Eye (tissue), 1 donor: Measurements from ENCODE around the gene CACNA1B.
A peak's percentile ranks its signal among the peaks of the same experiment; 100 is the strongest.
"Not testable (repeated sequence)": the region's sequence is repeated elsewhere in the genome, so short reads cannot be mapped to it uniquely, and the experiment has no call there.

Source experiments
- DNase-seq: peaks from one replicate; pipeline ENCODE4 v3.0.0-alpha.2; 2015

Gene CACNA1B

DNA sequence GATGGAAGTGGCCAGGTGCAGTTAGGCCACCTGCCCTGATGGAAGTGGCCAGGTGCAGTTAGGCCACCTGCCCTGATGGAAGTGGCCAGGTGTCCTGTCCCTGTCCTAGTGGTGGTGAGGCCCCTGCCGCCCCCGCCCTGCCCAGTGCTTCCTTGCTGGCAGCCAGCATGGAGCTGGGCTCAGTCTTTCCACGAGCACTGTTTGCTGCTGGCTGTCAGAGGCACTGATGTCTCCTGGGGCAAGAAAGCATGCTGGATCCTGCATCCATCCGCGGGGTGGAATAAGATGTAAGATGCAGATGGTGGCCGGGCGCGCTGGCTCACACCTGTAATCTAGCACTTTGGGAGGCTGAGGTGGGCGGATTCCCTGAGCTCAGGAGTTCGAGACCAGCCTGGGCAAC is 141.9 kb downstream of the CACNA1B start:
- DNase-seq, result not testable (repeated sequence)

- no peak for DNase-seq
These were observed 142.7 kb downstream of the CACNA1B start for GRCh38 chr9:138020120-138020794.

DNA sequence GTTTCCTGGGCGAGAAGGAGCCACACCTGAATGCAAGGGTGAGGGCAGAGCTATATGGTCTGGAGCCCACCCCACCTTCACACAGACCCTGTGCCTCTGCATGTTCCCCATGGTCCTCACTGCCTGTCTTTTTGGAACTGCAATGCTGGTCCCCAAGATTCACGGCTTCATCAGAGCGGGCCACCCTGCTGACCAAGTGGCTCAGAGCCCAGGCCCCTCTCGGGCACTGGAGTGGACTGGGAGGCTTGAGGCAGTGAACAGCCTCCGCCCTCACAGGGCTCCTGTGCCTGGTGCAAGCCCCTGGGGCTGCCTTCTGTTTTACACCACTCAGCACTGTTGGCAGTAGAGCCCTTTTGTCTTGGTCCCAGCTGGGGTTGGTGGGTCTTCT is 143.2 kb downstream of the CACNA1B start:
- DNase-seq, result no peak

DNA sequence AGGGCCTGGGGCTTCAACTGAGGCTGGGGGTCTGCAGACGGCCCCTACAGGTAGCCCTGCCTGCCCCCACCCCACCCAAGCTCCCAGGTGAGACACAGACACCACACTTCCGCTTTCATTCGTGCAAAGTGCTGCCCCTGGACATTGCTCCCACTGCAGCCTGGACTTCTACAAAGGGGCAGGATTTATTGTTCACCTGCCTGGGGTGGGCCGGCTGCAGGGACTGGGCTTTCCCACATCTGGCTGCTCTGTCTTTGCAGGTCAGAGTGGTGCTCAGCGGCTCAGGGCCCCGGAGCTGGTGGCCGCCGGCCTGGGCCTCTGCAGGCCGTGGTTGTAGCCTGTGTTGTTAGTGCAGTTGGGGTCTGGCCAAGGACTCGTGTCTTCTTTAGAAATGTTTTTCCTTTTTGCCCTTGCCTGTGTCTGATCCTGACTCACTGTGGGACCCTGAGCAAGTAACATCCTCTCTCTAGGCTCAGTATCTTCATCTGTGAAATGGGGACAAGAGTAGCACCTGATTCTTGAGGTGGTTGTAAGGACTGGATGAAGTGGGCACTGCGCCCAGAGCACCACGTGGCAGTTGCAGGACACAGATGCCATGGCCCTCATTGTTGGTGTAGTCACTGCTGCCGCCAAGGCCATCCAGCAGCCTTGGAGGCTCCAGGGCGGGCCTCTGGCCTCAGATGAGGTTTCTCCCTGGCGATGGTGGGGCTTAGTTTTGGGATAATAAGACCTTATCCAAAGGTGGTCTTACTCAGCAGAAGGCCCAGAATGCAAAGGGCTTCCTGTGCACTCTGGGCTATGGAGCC is 143.9 kb downstream of the CACNA1B start:
- no peak for DNase-seq

DNA sequence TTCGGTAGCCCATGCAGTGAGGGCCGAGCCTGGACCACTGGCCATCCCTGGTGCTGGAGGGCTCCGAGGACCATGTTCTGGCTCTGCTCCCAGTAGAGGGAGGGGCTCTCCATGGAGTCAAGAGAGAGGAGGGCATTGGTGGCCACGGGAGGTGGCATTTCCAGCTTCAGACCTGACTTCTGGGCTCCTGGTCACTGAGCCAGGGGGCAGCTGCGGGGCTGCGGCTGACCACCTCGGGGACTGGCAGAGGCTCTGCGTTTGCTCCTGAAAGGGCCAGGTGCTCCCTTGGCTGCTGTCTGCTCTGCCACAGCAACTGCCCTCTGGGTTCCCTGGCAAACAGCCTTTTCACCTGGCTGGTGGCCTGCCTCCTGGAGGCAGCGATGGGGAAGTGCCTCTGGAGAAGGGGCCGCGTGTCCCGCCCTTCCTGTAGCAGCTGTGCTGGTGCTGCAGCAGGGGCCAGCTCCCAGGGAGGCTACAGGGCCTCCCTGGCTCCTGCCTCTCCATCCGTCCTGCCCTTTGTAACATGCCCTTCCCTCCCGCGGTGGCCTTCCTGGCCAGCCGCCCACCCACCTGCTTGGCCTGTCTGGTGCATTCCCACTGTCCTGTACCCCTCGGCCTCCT is 144.6 kb downstream of the CACNA1B start:
- DNase-seq, result peak; percentile 54

DNA sequence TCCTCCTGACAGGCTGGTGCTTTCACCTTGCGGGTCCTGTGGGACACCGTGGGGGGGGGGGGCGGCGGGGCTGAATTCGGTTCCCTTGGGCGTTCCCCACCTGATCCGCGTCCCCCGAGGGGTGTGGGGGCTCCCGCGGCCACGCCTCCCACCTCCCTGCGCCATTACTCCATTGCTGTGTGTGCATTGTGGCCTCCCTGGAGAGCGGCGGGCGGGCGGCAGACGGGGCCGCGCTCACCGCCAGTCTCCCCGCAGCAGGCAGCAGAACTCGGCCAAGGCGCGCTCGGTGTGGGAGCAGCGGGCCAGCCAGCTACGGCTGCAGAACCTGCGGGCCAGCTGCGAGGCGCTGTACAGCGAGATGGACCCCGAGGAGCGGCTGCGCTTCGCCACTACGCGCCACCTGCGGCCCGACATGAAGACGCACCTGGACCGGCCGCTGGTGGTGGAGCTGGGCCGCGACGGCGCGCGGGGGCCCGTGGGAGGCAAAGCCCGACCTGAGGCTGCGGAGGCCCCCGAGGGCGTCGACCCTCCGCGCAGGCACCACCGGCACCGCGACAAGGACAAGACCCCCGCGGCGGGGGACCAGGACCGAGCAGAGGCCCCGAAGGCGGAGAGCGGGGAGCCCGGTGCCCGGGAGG is 145.3 kb downstream of the CACNA1B start:
- DNase-seq, result peak; percentile 51

DNA sequence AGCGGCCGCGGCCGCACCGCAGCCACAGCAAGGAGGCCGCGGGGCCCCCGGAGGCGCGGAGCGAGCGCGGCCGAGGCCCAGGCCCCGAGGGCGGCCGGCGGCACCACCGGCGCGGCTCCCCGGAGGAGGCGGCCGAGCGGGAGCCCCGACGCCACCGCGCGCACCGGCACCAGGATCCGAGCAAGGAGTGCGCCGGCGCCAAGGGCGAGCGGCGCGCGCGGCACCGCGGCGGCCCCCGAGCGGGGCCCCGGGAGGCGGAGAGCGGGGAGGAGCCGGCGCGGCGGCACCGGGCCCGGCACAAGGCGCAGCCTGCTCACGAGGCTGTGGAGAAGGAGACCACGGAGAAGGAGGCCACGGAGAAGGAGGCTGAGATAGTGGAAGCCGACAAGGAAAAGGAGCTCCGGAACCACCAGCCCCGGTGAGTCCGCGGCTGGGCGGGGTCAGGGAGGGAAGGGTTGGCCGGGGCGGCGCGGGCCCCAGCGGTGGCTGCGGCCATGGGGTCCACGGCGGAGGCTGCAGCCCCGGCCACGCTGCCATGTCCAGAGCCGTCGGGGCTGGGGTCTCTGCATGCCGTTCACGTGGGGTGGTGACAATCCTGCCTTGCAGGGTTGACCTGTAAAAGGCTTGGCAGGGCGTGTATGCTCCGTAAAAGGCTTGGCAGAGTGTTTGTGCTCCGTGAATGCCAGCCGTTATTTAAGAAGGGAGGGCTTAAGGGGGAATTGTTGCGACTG is 146.0 kb downstream of the CACNA1B start:
- DNase-seq, result no peak

GRCh38 chr9:138024131-138024530 is 146.5 kb downstream of the CACNA1B start:
- no peak for DNase-seq

- DNase-seq, result no peak
These were observed 147.3 kb downstream of the CACNA1B start for GRCh38 chr9:138024831-138025291.

DNA sequence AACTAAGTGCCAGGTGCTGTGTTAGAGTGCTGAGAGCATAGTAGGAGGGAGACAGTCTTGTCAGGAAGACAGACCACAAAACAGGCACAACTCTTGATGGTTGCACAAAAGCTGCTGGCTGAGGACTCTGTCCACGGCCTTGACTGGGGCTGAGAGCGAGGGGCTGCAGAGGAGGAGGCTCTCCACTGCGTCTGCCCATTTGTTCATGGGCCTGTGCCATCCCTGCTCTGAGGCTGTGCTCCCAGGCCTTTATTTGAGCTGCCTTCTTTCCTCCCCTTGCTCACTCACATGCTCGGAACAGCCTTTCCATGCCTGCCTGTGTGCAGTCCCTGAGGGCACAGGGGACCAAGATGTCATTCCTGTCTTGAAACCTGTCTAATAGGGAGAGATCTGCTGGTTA is 147.8 kb downstream of the CACNA1B start:
- DNase-seq, result no peak

DNA sequence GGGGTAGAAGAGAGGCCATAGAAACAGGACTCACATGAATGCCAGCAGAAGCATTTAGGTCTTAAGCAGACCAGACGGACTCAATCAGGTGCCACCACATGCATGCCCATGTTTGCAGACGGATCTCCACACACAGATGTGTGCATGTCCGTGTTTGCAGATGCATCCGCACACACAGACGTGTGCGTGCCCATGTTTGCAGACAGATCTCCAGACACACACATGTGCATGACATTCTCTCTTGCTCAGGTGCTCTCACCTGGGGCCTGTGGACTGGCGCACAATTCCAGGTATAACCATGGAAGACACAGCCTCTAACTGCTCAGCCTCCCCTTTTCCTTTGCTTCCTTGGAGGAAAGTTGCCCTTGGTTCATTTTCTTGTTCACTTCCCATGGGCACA is 148.3 kb downstream of the CACNA1B start:
- no peak for DNase-seq

- DNase-seq, result no peak
These were observed 151.0 kb downstream of the CACNA1B start for GRCh38 chr9:138028596-138028995.

DNA sequence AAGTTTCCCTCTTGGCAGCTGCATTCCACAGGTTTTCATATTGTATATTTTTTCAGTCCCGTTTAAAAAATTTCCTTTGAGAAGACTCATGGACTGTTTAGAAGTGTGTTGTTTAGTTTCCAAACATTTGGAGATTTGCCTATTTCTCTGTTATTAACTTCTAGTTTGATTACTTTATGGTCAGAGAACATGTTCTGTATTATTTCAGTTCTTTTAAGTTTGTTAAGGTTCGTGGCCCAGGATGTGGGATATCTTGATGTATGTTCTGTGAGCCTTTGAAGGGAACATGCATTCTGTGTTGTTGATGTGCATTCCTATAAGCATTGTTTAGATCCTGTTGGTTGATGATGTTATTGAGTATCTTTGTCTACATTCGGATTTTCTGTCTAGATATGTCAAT is 153.6 kb downstream of the CACNA1B start:
- DNase-seq, result no peak

DNA sequence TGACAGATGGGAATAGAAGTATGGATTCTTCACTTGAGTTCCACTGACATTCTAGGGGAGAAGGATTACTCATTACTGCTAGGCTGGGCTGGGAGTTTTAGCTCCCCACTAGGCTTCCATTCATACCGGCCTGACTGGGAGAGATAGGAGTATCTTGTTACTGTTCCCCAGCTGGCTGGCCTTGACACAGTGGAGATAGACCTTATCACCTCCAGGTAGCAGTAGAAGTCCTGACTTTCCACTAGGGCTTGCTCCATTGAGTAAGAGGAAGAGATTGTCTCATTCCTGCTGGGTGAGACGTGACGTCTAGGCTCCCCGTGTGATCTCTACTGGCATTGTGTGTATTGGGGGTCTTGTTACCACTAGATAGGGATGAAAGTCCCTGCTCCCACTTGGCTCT is 156.4 kb downstream of the CACNA1B start:
- DNase-seq, result no peak

DNA sequence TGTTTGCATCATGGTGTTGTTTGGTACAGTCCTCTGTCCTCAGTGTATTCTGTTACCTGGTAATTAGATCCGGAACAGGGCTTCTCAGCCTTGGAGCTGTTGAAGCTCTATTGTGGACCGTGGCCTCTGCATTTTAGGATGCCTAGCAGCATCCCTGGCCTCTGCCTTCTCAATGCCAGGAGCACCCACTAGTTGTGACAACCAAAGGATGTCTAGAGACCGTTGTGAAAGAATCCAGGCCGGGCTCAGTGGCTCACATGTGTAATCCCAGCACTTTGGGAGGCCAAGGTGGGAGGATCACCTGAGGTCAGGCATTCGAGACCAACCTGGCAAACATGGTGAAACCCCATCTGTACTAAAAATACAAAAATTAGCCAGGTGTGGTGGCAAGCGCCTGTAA is 159.6 kb downstream of the CACNA1B start:
- no peak for DNase-seq

- no peak for DNase-seq
These were observed 160.7 kb downstream of the CACNA1B start for GRCh38 chr9:138038244-138038671.

- DNase-seq, result no peak
These were observed 163.2 kb downstream of the CACNA1B start for GRCh38 chr9:138040446-138041430.

- DNase-seq, result no peak
These were observed 164.6 kb downstream of the CACNA1B start for GRCh38 chr9:138042146-138042545.

DNA sequence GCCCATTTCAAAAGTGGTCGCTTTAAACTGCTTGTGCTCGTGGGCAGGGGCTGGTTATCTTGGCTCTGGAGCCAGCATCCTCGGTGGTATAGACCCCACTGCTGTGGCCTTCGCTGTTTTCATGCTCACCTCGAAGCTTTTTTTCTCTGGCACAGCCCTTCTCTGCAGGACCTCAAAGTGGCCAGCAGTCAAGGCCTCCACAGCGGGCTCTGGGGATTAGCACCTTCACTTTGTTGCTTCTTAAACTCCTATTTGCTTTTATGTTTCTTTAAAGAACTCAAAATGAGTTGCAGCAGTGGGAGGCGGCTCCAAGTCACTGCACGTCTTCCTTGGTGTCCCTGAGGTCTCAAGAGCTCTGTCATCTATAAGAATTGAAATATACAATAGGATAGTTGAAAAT is 165.1 kb downstream of the CACNA1B start:
- DNase-seq, result no peak

DNA sequence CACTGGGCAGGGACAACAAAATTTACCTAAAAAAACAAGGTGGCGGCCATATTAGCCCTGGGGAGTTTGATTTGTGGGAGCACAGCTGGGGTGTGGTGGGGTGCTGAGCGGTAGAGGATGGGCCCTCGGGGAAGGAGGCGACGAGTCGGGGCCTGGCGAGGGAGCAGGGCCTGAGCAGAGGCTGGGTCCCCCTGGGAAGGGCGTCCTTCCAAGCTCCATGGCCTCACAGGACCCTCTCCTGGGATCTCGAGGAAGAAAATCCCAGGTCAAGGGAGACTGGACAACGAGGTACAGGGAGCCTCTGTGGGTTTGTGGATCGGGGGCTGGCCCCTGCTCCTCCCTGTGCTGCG is 165.5 kb downstream of the CACNA1B start:
- no peak for DNase-seq
